Endothelial cell of umbilical vein (primary cell): ENCODE measurements around the gene REPIN1.

Experiments
- CTCF ChIP-seq, 2 donors: IDR thresholded peaks; 1 replicate in 1 of 2; 2 replicates in 1 of 2; pipeline ENCODE4 v1.5.1; 2011; ENCODE audit warnings: low read length in 2 of 2, mild to moderate bottlenecking in 2 of 2, moderate library complexity in 2 of 2, control low read depth in 1 of 2, inconsistent platforms in 1 of 2, low read depth in 1 of 2; ENCODE audit not compliant: insufficient read depth in 1 of 2; ENCODE audit errors: extremely low read depth in 1 of 2
- FOS ChIP-seq: IDR thresholded peaks from 2 replicates; pipeline ENCODE4 v1.6.1; 2011; ENCODE audit warnings: mild to moderate bottlenecking, low read length, moderate library complexity, borderline replicate concordance; ENCODE audit not compliant: insufficient read depth
- POLR2A ChIP-seq: IDR thresholded peaks from 2 replicates; pipeline ENCODE4 v1.6.1; 2012; ENCODE audit warnings: low read depth, mild to moderate bottlenecking, control low read depth, low read length

- TF ChIP-seq CTCF (IDR thresholded peaks at IDR 0.05; ENCODE audit: extremely low read depth in 1 of 2, insufficient read depth in 1 of 2, low read depth in 1 of 2, low read length in 2 of 2): no peak
- TF ChIP-seq POLR2A: no peak
- no peak for TF ChIP-seq FOS
Observed at GRCh38 chr7:150380463-150380862, 11.8 kb downstream of the REPIN1 start.
